Measurements from ENCODE around the gene NLN.

DNA sequence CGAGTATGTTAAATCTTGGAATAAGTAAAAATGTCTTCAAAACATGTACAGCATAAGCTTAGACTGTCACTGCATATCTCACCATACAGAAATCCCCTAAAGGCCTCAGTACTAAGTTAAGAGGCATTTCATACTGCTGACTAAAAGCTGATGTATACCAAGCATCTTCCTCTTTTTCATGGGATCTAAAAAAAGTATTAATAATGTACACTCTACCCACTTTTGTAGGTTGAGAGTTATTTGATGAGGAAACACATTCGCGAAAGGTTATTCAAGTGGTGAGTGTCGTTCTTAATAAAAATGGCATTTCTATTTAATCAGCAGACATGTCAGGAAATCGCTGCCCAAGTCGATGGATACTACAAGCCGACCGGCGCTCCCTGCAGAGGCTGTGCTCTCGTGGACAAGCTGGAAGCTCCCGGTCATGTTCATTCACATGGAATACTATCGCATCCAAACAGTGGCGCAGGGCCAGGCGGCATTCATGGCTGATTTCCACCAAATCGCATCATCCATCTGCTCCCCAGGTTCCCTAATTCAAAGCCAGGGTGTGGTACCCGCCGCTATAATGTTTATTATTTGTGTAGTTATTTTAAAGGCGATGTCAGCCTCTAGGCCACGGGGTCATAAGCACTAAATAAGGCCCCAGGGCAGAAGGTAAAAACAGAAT is 820 bp upstream of the NLN start:
- TF ChIP-seq, protein P1, sequence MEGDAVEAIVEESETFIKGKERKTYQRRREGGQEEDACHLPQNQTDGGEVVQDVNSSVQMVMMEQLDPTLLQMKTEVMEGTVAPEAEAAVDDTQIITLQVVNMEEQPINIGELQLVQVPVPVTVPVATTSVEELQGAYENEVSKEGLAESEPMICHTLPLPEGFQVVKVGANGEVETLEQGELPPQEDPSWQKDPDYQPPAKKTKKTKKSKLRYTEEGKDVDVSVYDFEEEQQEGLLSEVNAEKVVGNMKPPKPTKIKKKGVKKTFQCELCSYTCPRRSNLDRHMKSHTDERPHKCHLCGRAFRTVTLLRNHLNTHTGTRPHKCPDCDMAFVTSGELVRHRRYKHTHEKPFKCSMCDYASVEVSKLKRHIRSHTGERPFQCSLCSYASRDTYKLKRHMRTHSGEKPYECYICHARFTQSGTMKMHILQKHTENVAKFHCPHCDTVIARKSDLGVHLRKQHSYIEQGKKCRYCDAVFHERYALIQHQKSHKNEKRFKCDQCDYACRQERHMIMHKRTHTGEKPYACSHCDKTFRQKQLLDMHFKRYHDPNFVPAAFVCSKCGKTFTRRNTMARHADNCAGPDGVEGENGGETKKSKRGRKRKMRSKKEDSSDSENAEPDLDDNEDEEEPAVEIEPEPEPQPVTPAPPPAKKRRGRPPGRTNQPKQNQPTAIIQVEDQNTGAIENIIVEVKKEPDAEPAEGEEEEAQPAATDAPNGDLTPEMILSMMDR (optimal IDR thresholded peaks at IDR 0.05 in 1 of 3, IDR thresholded peaks at IDR 0.05 in 1 of 3, conservative IDR thresholded peaks at IDR 0.05 in 1 of 3; ENCODE audit: extremely low read depth in 1 of 3, insufficient read depth in 2 of 3, low read length in 3 of 3), result no peak
- TF ChIP-seq EZH2 (IDR thresholded peaks at IDR 0.05; ENCODE audit: low read length), result no peak
